ENCODE results near the gene DAAM1.

Gene DAAM1

DNA sequence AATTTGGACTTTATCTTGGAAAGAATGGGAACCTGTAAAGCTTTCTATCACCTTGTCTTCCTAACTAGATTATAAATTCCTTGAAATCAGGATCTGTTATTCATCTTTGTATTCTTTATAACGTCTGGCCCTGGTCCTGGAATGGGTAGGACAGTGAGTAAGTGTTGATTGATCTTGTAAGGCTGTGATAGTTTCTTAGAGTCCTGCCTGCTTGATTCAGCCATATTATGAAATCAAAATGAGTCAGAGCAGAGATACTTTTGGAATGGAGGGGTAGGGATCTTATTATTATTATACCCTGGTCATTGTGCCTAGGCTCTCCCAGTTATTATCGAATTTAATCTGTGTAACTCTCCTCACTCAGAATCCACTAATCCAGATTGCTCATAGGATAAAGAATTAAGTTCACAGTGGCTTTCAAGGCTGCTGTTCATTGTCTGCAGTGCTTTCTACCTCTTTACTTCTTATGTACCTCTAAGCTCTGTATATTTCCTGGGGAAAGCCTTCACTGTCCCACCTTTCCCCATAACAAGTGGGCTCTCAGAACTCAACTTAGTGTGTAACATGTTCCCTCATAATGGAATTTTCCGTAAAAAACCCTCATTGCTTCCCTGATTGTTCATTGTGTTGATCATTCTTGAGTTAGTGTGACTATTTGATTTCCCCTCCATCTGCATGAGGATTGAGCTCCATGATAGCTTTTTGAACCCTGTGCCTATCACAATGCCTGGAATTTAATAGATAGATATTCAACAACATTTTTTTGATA lies 93.3 kb downstream of the DAAM1 start:
- Histone ChIP-seq H3K27ac (ENCODE audit: low read length, poor library complexity, severe bottlenecking) (no peak overlapping the region), H3K23ac (ENCODE audit: low read length in 2 of 2) (no peak overlapping the region), H2AK5ac (ENCODE audit: low read length, severe bottlenecking) (no peak overlapping the region), H4K8ac (ENCODE audit: low read length) (no peak overlapping the region), H3K14ac (ENCODE audit: low read length in 2 of 2) (no peak overlapping the region), H2AFZ (ENCODE audit: low read depth, low read length) (no peak overlapping the region), H3K9ac (ENCODE audit: low read length) (peak overlapping the region; percentile 53), H2BK5ac (ENCODE audit: low read depth, low read length, poor library complexity, severe bottlenecking) (no peak overlapping the region), H2BK12ac (ENCODE audit: low read length in 2 of 2) (no peak overlapping the region), H3K27me3 (ENCODE audit: control insufficient read depth in 1 of 2, insufficient read depth in 1 of 2, low read length in 2 of 2) (no peaks in the 10 kb centered on the region), H2BK15ac (ENCODE audit: low read depth, poor library complexity, severe bottlenecking) (no peak overlapping the region), H3K9me3 (ENCODE audit: control insufficient read depth, low read length) (peaks cover 4% of the 10 kb centered on the region), H4K91ac (ENCODE audit: low read length) (no peak overlapping the region), H3K4me1 (ENCODE audit: control insufficient read depth, insufficient read depth, low read depth, low read length) (peaks cover 2% of the 10 kb centered on the region), H2BK120ac (ENCODE audit: low read depth, low read length) (no peak overlapping the region), H3K79me1 (replicated peaks; ENCODE audit: low read length, poor library complexity, severe bottlenecking) (peaks cover 5% of the 10 kb centered on the region), H3K4me2 (ENCODE audit: low read length, poor library complexity, severe bottlenecking) (no peak overlapping the region), H3K4ac (ENCODE audit: low read depth in 1 of 2, low read length in 2 of 2) (no peak overlapping the region), H3K36me3 (ENCODE audit: control insufficient read depth in 1 of 2, insufficient read depth in 2 of 2, low read depth in 1 of 2, low read length in 2 of 2) (no peaks in the 10 kb centered on the region), H3K18ac (ENCODE audit: low read depth in 1 of 2, low read length in 2 of 2) (no peak overlapping the region), H3K4me3 (ENCODE audit: insufficient read depth in 1 of 2, low read depth in 1 of 2, low read length in 2 of 2) (no peak overlapping the region)
- DNase-seq, result peak; percentile 47
- WGBS, result 67% methylated on average over 2 of the region's 3 CpGs

DNA sequence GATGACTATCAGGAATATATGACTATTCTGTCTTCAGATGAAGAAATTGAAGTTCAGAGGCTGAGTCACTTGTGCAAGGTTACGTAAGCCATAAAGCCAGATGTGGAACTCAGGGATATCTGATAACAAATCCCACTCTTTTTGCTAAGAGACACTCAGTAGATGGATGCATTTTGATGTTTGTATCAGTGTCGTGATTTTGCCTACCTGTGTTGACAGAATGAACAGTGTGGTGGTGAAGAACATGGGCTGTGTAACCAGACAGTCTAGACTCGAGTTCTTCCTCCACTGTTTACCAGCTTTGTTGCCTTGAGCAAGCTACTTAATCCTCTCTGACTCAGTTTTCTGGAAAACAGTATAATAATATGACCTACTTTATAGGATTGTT lies 93.9 kb downstream of the DAAM1 start:
- H3K18ac ChIP-seq (ENCODE audit: low read depth in 1 of 2, low read length in 2 of 2), result no peak overlapping the region
- no peak overlapping the region for H3K4me2 ChIP-seq (ENCODE audit: low read length, poor library complexity, severe bottlenecking)
- H3K14ac ChIP-seq (ENCODE audit: low read length in 2 of 2), result no peak overlapping the region
- H2BK120ac ChIP-seq (ENCODE audit: low read depth, low read length), result no peak overlapping the region
- no peak overlapping the region for H4K91ac ChIP-seq (ENCODE audit: low read length)
- 88% methylated on average over 2 of the region's 3 CpGs for WGBS
- peak overlapping the region; percentile 53 for H3K9ac ChIP-seq (ENCODE audit: low read length)
- no peak overlapping the region for H2AFZ ChIP-seq (ENCODE audit: low read depth, low read length)
- no peak overlapping the region for H2AK5ac ChIP-seq (ENCODE audit: low read length, severe bottlenecking)
- no peak overlapping the region for H2BK15ac ChIP-seq (ENCODE audit: low read depth, poor library complexity, severe bottlenecking)
- no peaks in the 10 kb centered on the region for H3K36me3 ChIP-seq (ENCODE audit: control insufficient read depth in 1 of 2, insufficient read depth in 2 of 2, low read depth in 1 of 2, low read length in 2 of 2)
- H3K4me3 ChIP-seq (ENCODE audit: insufficient read depth in 1 of 2, low read depth in 1 of 2, low read length in 2 of 2), result peak overlapping the region in 1 of 2 experiments; percentile 28
- no peak overlapping the region for H3K23ac ChIP-seq (ENCODE audit: low read length in 2 of 2)
- H3K79me1 ChIP-seq (replicated peaks; ENCODE audit: low read length, poor library complexity, severe bottlenecking), result peaks cover 5% of the 10 kb centered on the region
- H3K9me3 ChIP-seq (ENCODE audit: control insufficient read depth, low read length), result peaks cover 4% of the 10 kb centered on the region
- H2BK12ac ChIP-seq (ENCODE audit: low read length in 2 of 2), result no peak overlapping the region
- H2BK5ac ChIP-seq (ENCODE audit: low read depth, low read length, poor library complexity, severe bottlenecking), result no peak overlapping the region
- DNase-seq, result peak; percentile 77
- no peak overlapping the region for H4K8ac ChIP-seq (ENCODE audit: low read length)
- no peak overlapping the region for H3K27ac ChIP-seq (ENCODE audit: low read length, poor library complexity, severe bottlenecking)
- peaks cover 2% of the 10 kb centered on the region for H3K4me1 ChIP-seq (ENCODE audit: control insufficient read depth, insufficient read depth, low read depth, low read length)
- H3K27me3 ChIP-seq (ENCODE audit: control insufficient read depth in 1 of 2, insufficient read depth in 1 of 2, low read length in 2 of 2), result no peaks in the 10 kb centered on the region
- no peak overlapping the region for H3K4ac ChIP-seq (ENCODE audit: low read depth in 1 of 2, low read length in 2 of 2)

DNA sequence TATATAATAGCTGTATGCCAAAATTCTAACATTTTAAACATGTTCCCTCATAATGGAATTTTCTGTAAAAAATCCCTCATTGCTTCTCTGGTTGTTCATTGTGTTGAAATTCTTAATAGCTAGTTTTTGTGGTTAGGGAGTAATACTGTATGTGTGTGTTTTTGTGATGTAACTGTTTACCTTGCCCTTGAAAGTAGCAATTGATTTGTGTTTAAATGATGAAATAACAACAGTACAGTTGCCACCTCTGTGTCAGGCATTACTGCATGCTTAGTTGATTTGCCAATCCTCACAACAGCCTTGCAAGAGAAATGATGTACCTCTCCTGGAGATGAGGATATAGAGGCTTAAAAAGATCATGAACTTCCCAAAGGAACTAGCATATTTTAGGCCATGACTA lies 94.9 kb downstream of the DAAM1 start:
- H2AFZ ChIP-seq (ENCODE audit: low read depth, low read length), result no peak overlapping the region
- H3K79me1 ChIP-seq (replicated peaks; ENCODE audit: low read length, poor library complexity, severe bottlenecking), result peaks cover 5% of the 10 kb centered on the region
- no peak overlapping the region for H2BK15ac ChIP-seq (ENCODE audit: low read depth, poor library complexity, severe bottlenecking)
- no peak overlapping the region for H2BK5ac ChIP-seq (ENCODE audit: low read depth, low read length, poor library complexity, severe bottlenecking)
- H3K14ac ChIP-seq (ENCODE audit: low read length in 2 of 2), result no peak overlapping the region
- no peaks in the 10 kb centered on the region for H3K36me3 ChIP-seq (ENCODE audit: control insufficient read depth in 1 of 2, insufficient read depth in 2 of 2, low read depth in 1 of 2, low read length in 2 of 2)
- DNase-seq, result peak; percentile 73
- no peak overlapping the region for H2BK12ac ChIP-seq (ENCODE audit: low read length in 2 of 2)
- H2AK5ac ChIP-seq (ENCODE audit: low read length, severe bottlenecking), result no peak overlapping the region
- H4K8ac ChIP-seq (ENCODE audit: low read length), result no peak overlapping the region
- H3K4me2 ChIP-seq (ENCODE audit: low read length, poor library complexity, severe bottlenecking), result no peak overlapping the region
- H4K91ac ChIP-seq (ENCODE audit: low read length), result no peak overlapping the region
- H2BK120ac ChIP-seq (ENCODE audit: low read depth, low read length), result no peak overlapping the region
- H3K18ac ChIP-seq (ENCODE audit: low read depth in 1 of 2, low read length in 2 of 2), result peak overlapping the region in 1 of 2 experiments; percentile 14
- H3K4me3 ChIP-seq (ENCODE audit: insufficient read depth in 1 of 2, low read depth in 1 of 2, low read length in 2 of 2), result no peak overlapping the region
- no peaks in the 10 kb centered on the region for H3K27me3 ChIP-seq (ENCODE audit: control insufficient read depth in 1 of 2, insufficient read depth in 1 of 2, low read length in 2 of 2)
- H3K23ac ChIP-seq (ENCODE audit: low read length in 2 of 2), result no peak overlapping the region
- peaks cover 4% of the 10 kb centered on the region for H3K9me3 ChIP-seq (ENCODE audit: control insufficient read depth, low read length)
- no peak overlapping the region for H3K9ac ChIP-seq (ENCODE audit: low read length)
- H3K4me1 ChIP-seq (ENCODE audit: control insufficient read depth, insufficient read depth, low read depth, low read length), result peaks cover 2% of the 10 kb centered on the region
- no peak overlapping the region for H3K27ac ChIP-seq (ENCODE audit: low read length, poor library complexity, severe bottlenecking)
- no peak overlapping the region for H3K4ac ChIP-seq (ENCODE audit: low read depth in 1 of 2, low read length in 2 of 2)

DNA sequence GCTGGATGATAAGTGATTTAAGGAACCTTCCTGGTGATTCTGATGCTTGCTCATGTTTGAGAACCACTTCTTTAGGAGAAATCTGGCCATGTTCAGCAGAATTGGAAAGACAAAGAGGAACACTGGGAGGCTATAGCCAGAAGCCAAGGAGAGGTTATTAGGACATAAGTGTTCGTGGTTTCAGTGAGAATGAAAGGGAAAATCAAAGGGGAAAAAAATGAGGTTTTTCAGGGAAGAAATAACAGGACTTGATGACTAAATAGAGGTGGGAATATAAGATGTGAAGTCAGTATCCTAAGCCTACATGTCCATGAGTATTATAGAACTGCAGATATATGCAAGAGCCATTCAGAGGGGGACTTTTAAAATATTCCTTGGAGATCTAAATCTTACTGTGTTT lies 95.6 kb downstream of the DAAM1 start:
- Histone ChIP-seq H2BK15ac (ENCODE audit: low read depth, poor library complexity, severe bottlenecking) (no peak overlapping the region), H2BK5ac (ENCODE audit: low read depth, low read length, poor library complexity, severe bottlenecking) (no peak overlapping the region), H3K27me3 (ENCODE audit: control insufficient read depth in 1 of 2, insufficient read depth in 1 of 2, low read length in 2 of 2) (no peaks in the 10 kb centered on the region), H3K79me1 (replicated peaks; ENCODE audit: low read length, poor library complexity, severe bottlenecking) (peaks cover 5% of the 10 kb centered on the region), H3K27ac (ENCODE audit: low read length, poor library complexity, severe bottlenecking) (no peak overlapping the region), H2AFZ (ENCODE audit: low read depth, low read length) (no peak overlapping the region), H3K36me3 (ENCODE audit: control insufficient read depth in 1 of 2, insufficient read depth in 2 of 2, low read depth in 1 of 2, low read length in 2 of 2) (no peaks in the 10 kb centered on the region), H3K4me1 (ENCODE audit: control insufficient read depth, insufficient read depth, low read depth, low read length) (peaks cover under 1% of the 10 kb centered on the region), H3K4me2 (ENCODE audit: low read length, poor library complexity, severe bottlenecking) (no peak overlapping the region), H2BK120ac (ENCODE audit: low read depth, low read length) (no peak overlapping the region), H2BK12ac (ENCODE audit: low read length in 2 of 2) (no peak overlapping the region), H3K9me3 (ENCODE audit: control insufficient read depth, low read length) (peaks cover 4% of the 10 kb centered on the region), H2AK5ac (ENCODE audit: low read length, severe bottlenecking) (no peak overlapping the region), H4K8ac (ENCODE audit: low read length) (no peak overlapping the region), H3K14ac (ENCODE audit: low read length in 2 of 2) (no peak overlapping the region), H3K23ac (ENCODE audit: low read length in 2 of 2) (no peak overlapping the region), H4K91ac (ENCODE audit: low read length) (no peak overlapping the region), H3K18ac (ENCODE audit: low read depth in 1 of 2, low read length in 2 of 2) (no peak overlapping the region), H3K4me3 (ENCODE audit: insufficient read depth in 1 of 2, low read depth in 1 of 2, low read length in 2 of 2) (no peak overlapping the region), H3K9ac (ENCODE audit: low read length) (no peak overlapping the region), H3K4ac (ENCODE audit: low read depth in 1 of 2, low read length in 2 of 2) (no peak overlapping the region)
- peak; percentile 27 for DNase-seq
- WGBS, result 83% methylated on average over 1 of the region's 1 CpG
